Psoas muscle (tissue), 8 donors: ENCODE measurements around the gene MAPK8. TPM values are rescaled to one million over a fixed set of nuclear protein-coding genes. Genes with fewer than 3 reads are reported as not detected.

Experiments used
- ATAC-seq, 4 donors: fragments of 200-7000 bp; cut with Tn5 transposase; one replicate each; pipeline ENCODE4 v1.9.1; 2020; ENCODE audit warnings: moderate library complexity in 3 of 4, mild to moderate bottlenecking in 2 of 4
- DNase-seq, 2 donors: peaks; one replicate each; pipeline ENCODE4 v3.0.0-alpha.2; 2020
- H3K27ac ChIP-seq: fragments of 200-600 bp; one replicate; pipeline ENCODE4 v1.8.0; 2022
- H3K27me3 ChIP-seq, 3 donors: fragments of 200-600 bp in 1 of 3; one replicate each; pipeline versions ENCODE4 v1.6.1 to v1.8.0; 2013 to 2022; ENCODE audit warnings: low read length in 2 of 3, mild to moderate bottlenecking in 2 of 3, moderate library complexity in 1 of 3; ENCODE audit not compliant: insufficient read depth in 3 of 3
- H3K36me3 ChIP-seq, 2 donors: fragments of 200-600 bp in 1 of 2; one replicate each; pipeline versions ENCODE4 v1.6.1 to v1.8.0; 2013 to 2022; ENCODE audit warnings: low read depth in 1 of 2, mild to moderate bottlenecking in 1 of 2, moderate library complexity in 1 of 2; ENCODE audit not compliant: insufficient read depth in 1 of 2
- H3K4me1 ChIP-seq: fragments of 200-600 bp; one replicate; pipeline ENCODE4 v1.8.0; 2022
- H3K4me3 ChIP-seq: fragments of 200-600 bp; one replicate; pipeline ENCODE4 v1.8.0; 2022; ENCODE audit warnings: mild to moderate bottlenecking
- H3K9me3 ChIP-seq: fragments of 200-600 bp; one replicate; pipeline ENCODE4 v1.8.0; 2022
- WGBS, 3 donors: extraction: QIAGEN DNeasy Blood & Tissue Kit; methylation state at CpG; one replicate each; pipeline versions ENCODE4 v1.1.6 to v1.1.7; 2013; 5-methylcytosine and 5-hydroxymethylcytosine counted together
- intact Hi-C, 2 donors: fragments of 100-400 bp; cut with DNase I; formaldehyde crosslinking; loops; one replicate each; pipeline versions ENCODE4 v1.11.0 to v1.14.2; 2022
- polyA plus RNA-seq, 3 donors: library from polyadenylated mRNA; stranded (reverse); fragments of 200-250 nt; gene quantifications; one replicate each; pipeline ENCODE4 v1.2.3, GENCODE V29; 2013
- total RNA-seq, 4 donors: library from RNA; stranded (reverse); fragmentation: NEBNext Ultra II Directional in 2 of 4; extraction: Animal tissue kit (Norgen Biotek cat#: 25700) in 2 of 4; gene quantifications; one replicate each; pipeline versions ENCODE4 v1.2.1 to v1.2.4, GENCODE V29; 2021 to 2023
- TF ChIP-seq, protein P1 (sequence below): fragments of 200-600 bp; IDR thresholded peaks from one replicate; pipeline ENCODE4 v1.8.0; 2022; ENCODE audit warnings: antibody characterized with exemption
- donor health status: healthy with polysubstance abuse.
- donor health status: DM: no; HTN: no; CAD: no; lungs with moderate emphysema.
- donor health status: Bipolar disorder and iron deficiency.
- donor health status: healthy.
- donor health status: DM: yes; HTN: yes; CAD: no.
- donor health status: DM: no; HTN: no; CAD: no.
- donor health status: DM: no; HTN: no; CAD: no.
- donor health status: DM: yes; HTN: yes; CAD: no.

The MAPK8 gene
- total and polyA plus RNA-seq, 7 donors, result 10.8 to 32.3 (median 24.3) TPM

DNA sequence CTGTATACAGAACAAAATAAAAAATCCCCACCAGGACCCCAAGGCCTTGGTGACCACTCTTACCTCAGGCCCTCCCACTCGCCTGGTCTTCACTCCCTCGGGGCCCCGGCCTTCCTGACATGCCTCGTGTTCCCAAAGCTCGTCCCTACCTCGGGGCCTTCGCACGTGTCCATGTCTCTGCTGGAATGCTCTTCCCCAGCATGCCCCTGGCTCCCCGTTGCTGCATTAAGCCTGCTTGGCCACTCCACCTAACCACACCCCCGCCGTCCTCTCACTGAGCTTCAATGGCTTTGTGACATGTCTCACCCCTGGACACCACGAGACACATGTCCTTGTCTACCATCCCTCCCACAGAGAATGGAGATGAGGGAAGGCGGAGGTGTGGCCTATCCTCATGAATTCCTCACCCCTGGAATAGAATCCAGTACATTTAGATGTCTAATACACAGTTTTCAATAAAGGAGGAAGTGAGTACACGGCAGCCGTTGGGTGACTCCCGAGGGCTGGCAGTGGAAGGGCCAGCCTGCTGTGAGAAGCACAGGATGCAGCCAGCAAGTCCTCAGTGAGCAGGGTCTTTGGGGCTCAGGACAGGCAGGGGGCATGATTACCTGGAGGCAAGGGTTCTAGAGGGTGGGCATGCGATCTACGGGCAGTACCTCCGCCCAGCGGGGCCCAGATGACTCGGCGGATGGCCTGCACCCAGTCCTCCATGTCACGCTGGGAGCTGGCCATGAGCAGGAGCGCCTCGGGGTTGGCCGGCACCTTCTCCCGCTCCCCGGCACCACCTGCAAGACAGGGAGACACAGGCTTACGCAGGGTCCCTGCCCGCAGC is 172.7 kb downstream of the MAPK8 start:
- no peak overlapping the region for H3K27ac ChIP-seq
- ATAC-seq, result no peak
- H3K27me3 ChIP-seq, result peaks cover 0 to 5% (median 0%) of the 10 kb centered on the region in 3 donors
- H3K4me3 ChIP-seq, result no peak overlapping the region
- WGBS, 3 donors, result 82 to 88% (median 84%) methylated on average over 30 of the region's 30 CpGs
- DNase-seq, result no peak
- H3K9me3 ChIP-seq, result no peaks in the 10 kb centered on the region
- TF ChIP-seq, protein P1, sequence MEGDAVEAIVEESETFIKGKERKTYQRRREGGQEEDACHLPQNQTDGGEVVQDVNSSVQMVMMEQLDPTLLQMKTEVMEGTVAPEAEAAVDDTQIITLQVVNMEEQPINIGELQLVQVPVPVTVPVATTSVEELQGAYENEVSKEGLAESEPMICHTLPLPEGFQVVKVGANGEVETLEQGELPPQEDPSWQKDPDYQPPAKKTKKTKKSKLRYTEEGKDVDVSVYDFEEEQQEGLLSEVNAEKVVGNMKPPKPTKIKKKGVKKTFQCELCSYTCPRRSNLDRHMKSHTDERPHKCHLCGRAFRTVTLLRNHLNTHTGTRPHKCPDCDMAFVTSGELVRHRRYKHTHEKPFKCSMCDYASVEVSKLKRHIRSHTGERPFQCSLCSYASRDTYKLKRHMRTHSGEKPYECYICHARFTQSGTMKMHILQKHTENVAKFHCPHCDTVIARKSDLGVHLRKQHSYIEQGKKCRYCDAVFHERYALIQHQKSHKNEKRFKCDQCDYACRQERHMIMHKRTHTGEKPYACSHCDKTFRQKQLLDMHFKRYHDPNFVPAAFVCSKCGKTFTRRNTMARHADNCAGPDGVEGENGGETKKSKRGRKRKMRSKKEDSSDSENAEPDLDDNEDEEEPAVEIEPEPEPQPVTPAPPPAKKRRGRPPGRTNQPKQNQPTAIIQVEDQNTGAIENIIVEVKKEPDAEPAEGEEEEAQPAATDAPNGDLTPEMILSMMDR, result no peak
- H3K36me3 ChIP-seq, result no peaks in the 10 kb centered on the region
- no peaks in the 10 kb centered on the region for H3K4me1 ChIP-seq
- intact Hi-C loops, result no loop called here

DNA sequence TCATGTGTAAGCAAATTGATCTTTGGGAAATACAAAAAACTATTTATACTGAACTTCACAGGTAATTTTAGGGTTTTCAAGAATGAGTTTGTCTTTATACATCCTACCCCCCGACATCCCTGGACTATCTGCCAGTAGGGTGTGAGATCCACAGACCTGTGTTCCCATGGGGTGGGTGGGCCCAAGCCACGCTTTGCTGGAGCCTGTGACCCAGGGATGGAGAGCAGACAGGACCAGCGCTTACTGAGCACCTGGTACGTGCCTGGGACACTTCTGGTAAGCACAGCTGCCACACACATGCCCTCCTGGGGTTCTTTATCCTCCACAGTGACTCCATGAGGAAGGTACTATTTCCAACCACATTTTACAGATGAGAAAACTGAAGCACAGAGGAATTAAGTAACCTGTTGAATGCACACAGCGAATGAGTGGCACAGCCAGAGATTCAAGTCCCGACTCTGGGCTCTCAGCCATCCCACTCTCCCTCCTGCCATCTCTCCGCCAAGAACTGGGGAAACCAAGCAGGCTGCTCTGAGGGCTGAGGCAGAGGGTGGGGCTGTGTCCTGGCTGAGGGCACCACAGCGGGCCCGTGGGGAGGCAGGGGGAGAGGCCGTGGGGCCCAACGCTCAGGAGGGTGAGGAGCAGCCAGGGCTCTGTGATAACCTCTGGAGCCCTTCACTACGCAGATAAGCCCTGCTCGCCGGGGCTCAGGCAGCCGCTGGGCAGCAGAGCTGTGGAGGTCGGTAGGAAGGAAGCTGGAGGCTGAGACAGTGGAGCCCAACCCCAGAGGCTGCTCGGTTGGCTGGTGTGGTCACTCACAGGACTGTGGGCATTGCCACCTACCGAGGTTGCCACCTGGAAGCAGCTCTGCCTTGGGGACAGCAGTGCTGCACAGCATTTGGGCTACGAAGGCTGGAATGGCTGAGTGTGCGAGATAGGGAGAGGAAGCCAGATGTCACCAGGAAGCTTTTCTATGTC is 174.2 kb downstream of the MAPK8 start:
- Histone ChIP-seq H3K27me3 (peaks cover 0 to 5% (median 0%) of the 10 kb centered on the region in 3 donors), H3K27ac (no peak overlapping the region), H3K9me3 (no peaks in the 10 kb centered on the region), H3K36me3 (no peaks in the 10 kb centered on the region), H3K4me1 (no peaks in the 10 kb centered on the region), H3K4me3 (no peak overlapping the region)
- 58 to 72% (median 59%) methylated on average over 19 to 20 of the region's 20 CpGs for WGBS, 3 donors
- DNase-seq (no peak), ATAC-seq (no peak)
- intact Hi-C loops, result no loop called here
- TF ChIP-seq, protein P1, result no peak

DNA sequence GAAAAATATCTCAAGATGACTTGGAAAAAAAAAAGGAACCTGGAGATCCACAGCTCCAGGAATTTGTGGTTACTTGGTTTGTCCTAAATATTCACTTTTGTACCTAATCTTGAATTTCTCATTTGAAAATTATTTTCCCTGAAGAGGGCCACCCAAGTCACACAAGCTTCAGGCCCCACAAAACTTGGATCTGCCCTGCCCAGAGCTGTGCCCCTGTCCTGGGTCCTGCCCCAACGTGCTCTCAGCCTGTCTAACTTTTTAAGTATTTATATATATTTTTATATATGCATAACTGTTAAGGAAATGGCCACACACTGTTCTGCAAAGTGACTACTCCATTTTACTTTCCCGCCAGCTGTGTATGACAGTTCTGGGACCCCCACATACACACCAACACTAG is 174.9 kb downstream of the MAPK8 start:
- Histone ChIP-seq H3K9me3 (no peaks in the 10 kb centered on the region), H3K4me1 (no peaks in the 10 kb centered on the region), H3K27ac (no peak overlapping the region), H3K4me3 (no peak overlapping the region), H3K36me3 (no peaks in the 10 kb centered on the region), H3K27me3 (peaks cover 0 to 5% (median 0%) of the 10 kb centered on the region in 3 donors)
- ATAC-seq, result no peak
- intact Hi-C loops, result no loop called here
- DNase-seq, result no peak
- 82 to 92% (median 84%) methylated on average over 2 of the region's 2 CpGs for WGBS, 3 donors
- TF ChIP-seq, protein P1, result no peak

DNA sequence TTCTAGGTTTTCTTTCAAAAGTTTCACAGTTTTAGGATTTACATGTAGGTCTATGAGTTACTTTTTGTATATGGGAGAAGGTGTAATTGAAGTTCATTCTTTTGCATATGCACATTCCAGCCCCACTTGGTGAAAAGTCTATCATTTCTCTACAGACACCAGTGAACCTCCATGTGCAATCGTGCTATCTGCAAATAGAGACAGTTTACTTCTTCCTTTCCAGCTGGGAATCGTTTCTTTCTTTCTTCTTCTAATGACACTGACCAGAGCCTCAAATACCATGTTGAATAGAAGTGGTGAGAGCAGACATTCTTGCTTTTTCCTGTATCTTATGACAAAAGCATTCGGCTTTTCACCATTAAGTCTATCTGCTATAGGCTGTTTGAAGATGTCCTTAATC is 175.7 kb downstream of the MAPK8 start:
- Histone ChIP-seq H3K27me3 (peaks cover 0 to 5% (median 0%) of the 10 kb centered on the region in 3 donors), H3K9me3 (no peaks in the 10 kb centered on the region), H3K36me3 (no peaks in the 10 kb centered on the region), H3K27ac (no peak overlapping the region), H3K4me3 (no peak overlapping the region), H3K4me1 (no peaks in the 10 kb centered on the region)
- intact Hi-C loops, result no loop called here
- TF ChIP-seq, protein P1, result no peak
- DNase-seq, result no peak
- WGBS, 3 donors, result 82 to 90% (median 90%) methylated on average over 3 of the region's 3 CpGs
- ATAC-seq, result no peak
